Suppressor macrophage treated with lipopolysaccharide for 4 hours (primary cell): ENCODE measurements around the gene ZNF319.

Source experiments
- DNase-seq: peaks from one replicate; pipeline ENCODE4 v3.0.0-alpha.2; 2020

ZNF319 gene

DNA sequence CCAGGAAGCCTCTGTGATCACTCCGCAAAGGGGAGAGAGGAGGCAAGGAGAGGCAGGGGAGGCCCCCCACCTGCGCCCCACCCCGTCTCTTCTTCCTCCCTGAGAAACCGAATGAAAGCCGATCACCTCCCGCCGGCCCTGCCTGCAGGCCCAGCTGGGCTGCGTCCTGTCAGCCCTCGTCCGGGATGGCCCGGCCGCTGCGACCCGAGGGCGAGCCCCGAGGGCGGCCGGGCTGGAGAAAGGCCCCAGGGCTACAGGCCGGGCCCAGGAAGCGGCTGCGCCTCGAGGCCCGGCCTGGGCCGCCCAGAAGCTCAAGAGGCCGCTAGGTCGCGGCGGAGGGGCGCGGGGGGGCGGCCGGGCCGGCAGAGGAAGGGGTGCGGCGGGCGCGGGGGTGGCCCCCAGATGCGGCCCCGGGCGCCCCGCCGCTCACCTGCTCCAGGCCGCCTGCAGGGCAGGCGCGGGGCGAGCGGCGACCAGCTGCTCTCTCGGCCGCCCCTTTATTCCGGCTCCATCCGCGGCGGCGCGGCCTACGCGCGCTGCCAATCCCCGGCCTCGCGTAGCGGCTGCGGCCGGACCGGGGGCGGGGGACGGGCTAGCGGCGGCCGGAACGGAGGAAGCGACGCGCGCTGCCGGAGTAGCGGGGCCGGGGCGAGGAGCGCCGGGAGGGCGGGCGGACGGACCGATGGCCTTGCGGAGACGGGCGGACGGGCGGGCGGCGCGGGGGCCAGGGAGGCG lies at the start of gene ZNF319:
Gene ZNF319, minus strand, starts transcription at position 702 of the 735 bp plus-strand sequence. CDS start 2,407 bp downstream, outside the sequence.
- DNase-seq: peak; percentile 41

- DNase-seq: no peak
Observed at GRCh38 chr16:58049232-58050185, 49.0 kb upstream of the ZNF319 start.

- DNase-seq: no peak
Observed at GRCh38 chr16:58048494-58049231, 48.2 kb upstream of the ZNF319 start.

DNA sequence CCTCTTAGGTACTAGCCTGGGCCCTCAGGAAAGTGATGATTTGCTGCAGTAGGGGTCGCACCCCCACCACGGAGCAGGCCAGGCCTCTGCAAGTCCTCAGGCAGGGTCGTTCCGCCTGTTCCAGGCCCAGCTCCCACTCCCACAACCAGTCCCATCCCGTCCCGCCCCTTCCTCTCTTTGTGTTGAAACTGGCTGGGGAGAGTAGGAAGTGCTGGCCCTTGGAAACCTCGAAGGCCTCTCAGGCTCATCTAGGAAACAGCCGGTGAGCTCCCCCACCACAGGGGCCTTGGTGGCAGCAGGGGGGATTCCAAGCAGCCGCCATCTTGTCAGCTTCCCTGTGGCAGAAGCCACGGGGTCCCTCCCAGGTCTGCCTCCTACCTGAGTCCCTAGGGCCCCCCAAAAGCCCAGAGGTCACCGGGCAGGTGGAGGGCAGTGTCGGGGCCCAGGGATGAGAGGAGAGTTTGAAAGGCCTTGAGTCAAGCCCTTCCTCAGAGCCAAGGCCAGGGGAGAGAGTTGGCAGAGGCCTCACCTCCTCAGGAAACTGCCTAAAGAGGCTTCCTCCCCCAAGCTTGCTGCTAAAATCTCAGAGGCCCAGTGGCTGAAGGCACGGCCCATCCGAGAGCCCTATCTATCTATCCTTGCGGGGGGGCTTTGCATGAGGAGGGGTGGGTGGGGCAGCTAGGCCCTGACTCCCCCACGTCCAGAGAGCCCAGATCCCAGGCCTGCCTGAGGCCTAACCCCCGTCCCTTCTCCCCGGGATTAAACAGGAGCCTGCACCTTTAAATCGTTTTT lies 47.3 kb upstream of the ZNF319 start:
- no peak for DNase-seq

GRCh38 chr16:58046936-58047335 lies 46.5 kb upstream of the ZNF319 start:
- no peak for DNase-seq

DNA sequence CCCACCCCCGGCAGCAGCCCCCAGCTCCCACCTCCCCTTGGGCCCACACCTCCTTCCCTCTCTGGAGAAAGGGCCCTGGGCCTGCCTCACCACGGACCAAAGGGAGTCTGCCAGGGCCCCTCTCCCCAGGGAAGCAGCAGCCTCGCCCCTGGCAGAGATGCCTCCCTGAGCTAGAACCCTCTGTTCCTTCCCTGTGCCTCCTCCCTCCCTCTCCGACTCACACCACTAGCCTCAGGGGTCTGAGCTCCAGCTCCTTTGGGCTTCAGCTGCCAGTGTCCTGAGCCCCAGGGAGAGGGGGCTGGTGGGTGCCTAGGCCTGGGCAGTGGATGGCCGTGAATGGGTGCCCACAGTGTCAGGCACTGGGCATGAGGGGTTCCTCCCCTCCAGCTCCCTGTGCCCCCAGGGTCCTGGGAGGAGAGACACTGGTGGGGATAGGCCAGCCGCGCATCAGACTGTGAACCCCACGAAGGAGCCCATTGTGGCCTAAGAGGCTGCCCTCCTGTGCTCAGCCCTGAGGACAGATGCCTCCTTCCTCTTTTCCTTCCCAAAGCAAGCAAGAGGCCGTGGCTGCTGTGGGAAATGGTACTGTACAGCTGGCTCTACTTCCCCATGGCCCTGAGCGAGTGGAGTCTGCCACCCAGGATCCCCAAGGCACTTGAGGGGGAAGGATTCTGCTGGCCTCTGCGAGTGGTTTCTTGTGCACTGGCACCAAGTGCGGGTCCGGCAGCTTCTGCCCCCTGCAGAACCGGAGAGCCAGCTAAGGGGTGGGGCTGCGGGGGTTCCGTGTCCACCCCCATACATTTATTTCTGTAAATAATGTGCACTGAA lies 45.8 kb upstream of the ZNF319 start:
- DNase-seq: peak; percentile 38

- DNase-seq: no peak
Observed at GRCh38 chr16:58045096-58045495, 44.6 kb upstream of the ZNF319 start.

GRCh38 chr16:58044266-58045019 lies 44.0 kb upstream of the ZNF319 start:
- DNase-seq: no peak

- DNase-seq: no peak
Observed at GRCh38 chr16:58043571-58044155, 43.2 kb upstream of the ZNF319 start.

- DNase-seq: no peak
Observed at GRCh38 chr16:58042886-58043515, 42.5 kb upstream of the ZNF319 start.

DNA sequence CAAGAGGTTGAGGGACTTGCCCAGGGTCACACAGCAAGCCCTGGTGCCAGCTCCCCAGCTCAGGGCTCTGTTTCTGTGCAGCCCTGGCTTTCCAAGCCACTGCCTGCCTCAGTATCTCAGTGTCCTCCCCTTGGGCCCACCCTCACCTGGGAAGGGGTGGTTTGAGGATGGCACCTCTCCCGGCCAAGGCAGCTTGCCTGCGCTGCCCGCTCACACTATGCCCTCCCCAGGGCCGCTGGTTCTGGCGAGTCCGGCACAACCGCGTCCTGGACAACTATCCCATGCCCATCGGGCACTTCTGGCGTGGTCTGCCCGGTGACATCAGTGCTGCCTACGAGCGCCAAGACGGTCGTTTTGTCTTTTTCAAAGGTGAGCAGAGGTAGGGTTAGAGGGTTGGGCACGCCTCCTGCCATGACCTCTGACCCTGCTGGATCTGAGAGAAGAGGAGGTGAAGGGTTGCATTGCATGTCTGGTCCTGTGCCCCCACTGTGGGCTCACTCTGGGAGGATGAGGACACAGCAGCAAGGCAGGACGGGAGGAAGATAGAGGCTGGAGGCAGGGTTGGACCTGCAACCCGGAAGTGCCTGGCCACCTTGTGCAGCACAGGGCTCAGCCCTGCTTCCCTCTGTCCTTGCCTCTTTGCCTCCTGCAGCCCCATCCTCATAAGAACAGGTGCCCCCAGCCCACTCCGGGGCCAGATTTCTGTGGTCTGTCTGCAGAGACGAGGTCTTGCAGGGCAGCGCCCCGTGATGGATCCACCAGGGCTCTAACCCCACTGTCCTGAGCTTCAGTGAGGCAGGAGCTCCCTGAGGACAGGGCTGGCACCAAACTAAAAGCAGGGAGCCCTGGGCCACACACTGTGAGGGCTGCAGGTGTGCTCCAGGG lies 41.8 kb upstream of the ZNF319 start:
- no peak for DNase-seq

DNA sequence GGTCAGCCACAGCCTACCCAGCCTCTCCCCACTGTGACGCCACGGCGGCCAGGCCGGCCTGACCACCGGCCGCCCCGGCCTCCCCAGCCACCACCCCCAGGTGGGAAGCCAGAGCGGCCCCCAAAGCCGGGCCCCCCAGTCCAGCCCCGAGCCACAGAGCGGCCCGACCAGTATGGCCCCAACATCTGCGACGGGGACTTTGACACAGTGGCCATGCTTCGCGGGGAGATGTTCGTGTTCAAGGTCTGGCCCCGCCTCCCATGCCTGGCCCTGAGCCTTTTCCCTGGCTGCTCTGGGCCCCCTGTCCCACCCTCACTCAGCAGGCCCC lies 41.1 kb upstream of the ZNF319 start:
- DNase-seq: no peak

- no peak for DNase-seq
Observed at GRCh38 chr16:58040945-58041627, 40.6 kb upstream of the ZNF319 start.

- DNase-seq: no peak
Observed at GRCh38 chr16:58040496-58040846, 40.0 kb upstream of the ZNF319 start.

GRCh38 chr16:58039829-58040495 lies 39.5 kb upstream of the ZNF319 start:
- DNase-seq: no peak

DNA sequence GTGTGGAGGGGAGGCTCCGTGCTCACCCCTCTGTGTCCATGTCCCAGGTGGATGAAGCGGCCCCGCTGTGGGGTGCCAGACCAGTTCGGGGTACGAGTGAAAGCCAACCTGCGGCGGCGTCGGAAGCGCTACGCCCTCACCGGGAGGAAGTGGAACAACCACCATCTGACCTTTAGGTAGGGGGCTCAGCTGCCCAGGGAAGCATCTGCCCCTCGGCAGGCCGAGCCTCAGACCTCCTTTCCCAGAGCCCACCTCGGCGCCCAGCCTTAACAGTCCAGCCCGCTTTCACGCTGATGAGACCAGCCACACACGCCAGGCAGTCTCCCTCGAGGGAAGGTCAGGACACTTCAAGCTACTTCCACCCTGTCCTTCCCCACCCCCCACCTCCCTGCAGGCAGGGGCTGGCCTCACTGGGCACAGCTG lies 37.8 kb upstream of the ZNF319 start:
- no peak for DNase-seq

DNA sequence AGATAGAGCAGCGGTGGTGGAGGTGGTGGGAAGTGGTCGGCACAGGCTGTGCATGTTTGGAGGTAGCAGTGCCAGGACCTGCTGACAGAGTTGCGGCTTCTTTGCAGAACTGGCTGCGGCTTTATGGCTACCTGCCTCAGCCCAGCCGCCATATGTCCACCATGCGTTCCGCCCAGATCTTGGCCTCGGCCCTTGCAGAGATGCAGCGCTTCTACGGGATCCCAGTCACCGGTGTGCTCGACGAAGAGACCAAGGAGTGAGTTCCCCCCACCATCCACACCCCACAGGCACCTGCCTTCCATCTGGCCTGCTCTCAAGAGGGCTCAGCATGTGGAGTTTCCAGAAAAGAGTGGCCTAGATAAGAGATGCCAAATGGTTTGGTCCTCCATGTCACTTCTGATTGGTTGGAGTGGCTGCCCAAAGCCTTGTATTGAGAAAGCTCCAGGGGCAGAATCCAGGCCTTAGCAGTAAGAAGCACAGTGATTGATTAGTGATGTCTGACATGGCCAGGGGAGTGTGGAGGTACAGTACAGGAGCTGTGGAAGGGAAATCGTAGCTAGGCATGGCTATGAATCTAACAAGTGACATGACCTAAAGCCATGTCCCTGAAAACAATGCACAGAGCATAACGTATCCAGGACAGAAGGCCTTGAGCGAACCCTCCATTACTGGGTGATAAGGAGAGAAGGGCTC lies 37.0 kb upstream of the ZNF319 start:
- DNase-seq: no peak
